ENCODE data around the gene COMMD4. TPM values are rescaled to one million over a fixed set of nuclear protein-coding genes. Genes with fewer than 3 reads are reported as not detected.
"Not testable (repeated sequence)": the region's sequence is repeated elsewhere in the genome, so short reads cannot be mapped to it uniquely, and the experiment has no call there.

The COMMD4 gene
- total RNA-seq (43.1 and 65.9 TPM in 2 replicates), polyA plus RNA-seq (74.9 and 137 TPM in 2 replicates), polyA minus RNA-seq (ENCODE audit: low replicate concordance) (40.4 and 77.4 TPM in 2 replicates)
- 81.7 and 147 TPM in 2 replicates for polyA plus RNA-seq (2012)

DNA sequence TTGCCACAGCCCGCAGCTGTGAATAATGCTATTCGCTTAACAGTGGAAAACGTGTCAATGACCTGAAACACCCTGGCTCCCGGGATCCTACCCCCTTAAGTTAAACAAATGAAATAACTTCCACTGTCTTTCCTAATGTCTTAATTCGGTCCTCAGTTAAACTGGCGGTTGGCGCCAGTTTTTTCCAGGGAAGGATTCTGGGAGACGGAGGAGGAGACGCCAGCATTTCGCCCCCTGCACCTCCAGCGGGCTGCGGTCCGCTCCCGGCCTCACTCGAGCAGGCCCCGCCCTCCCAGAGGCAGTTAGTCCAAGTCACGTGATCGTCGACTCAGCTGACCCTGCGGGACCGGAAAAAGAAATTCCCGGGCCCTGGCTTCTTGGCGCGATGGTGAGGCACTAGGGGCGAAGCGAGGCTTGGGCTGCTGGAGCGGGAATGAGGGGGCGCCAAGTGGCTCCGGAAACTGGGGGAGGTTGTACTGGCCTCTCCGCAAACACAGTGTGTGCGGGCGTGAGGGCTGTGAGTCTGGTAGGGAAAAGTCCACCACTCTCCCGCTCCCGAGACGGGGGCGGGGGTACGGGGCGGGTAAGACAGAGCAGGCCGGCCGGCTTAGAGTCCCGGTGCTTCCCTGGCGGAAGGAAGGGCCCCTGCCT is at the start of gene COMMD4:
COMMD4 (plus strand) TSS at position 359 of the 651 bp plus-strand sequence; CDS start at position 386, 27 bp downstream.
- Histone ChIP-seq H4K20me1 (ENCODE audit: control insufficient read depth, extremely low read depth, insufficient read depth, low read length) (no peaks in the 10 kb centered on the region), H3K4me3 (replicated peaks in 1 of 4; ENCODE audit: control extremely low read depth in 1 of 4, insufficient read depth in 1 of 4, low read depth in 3 of 4, low read length in 4 of 4) (peak within 1 kb of the TSS; percentile 58 to 90 (median 80)), H3K79me2 (ENCODE audit: control insufficient read depth, insufficient read depth, low read length) (peaks cover 7% of the 10 kb centered on the region), H3K27ac (ENCODE audit: insufficient read depth, low read length) (peak within 1 kb of the TSS; percentile 66), H2AFZ (ENCODE audit: low read length) (peak within 1 kb of the TSS; percentile 75), H3K4me2 (ENCODE audit: extremely low read depth, insufficient read depth, low read length) (peak within 1 kb of the TSS; percentile 82), H3K9ac (ENCODE audit: insufficient read depth, low read length) (peak within 1 kb of the TSS; percentile 72), H3K27me3 (ENCODE audit: control insufficient read depth, insufficient read depth, low read length) (no peaks in the 10 kb centered on the region), H3K4me1 (ENCODE audit: control insufficient read depth, extremely low read depth, insufficient read depth, low read length) (no peaks in the 10 kb centered on the region), H3K9me3 (ENCODE audit: control insufficient read depth, insufficient read depth, low read depth, low read length) (no peaks in the 10 kb centered on the region), H3K36me3 (ENCODE audit: control insufficient read depth, insufficient read depth, low read length) (peaks cover 8% of the 10 kb centered on the region)
- peak; percentile 94 to 97 for DNase-seq (ENCODE audit: low read depth in 2 of 2)
- TF ChIP-seq EZH2 (IDR thresholded peaks at IDR 0.05; ENCODE audit: low read length, missing control alignments): no peak
- TF ChIP-seq, protein P1, sequence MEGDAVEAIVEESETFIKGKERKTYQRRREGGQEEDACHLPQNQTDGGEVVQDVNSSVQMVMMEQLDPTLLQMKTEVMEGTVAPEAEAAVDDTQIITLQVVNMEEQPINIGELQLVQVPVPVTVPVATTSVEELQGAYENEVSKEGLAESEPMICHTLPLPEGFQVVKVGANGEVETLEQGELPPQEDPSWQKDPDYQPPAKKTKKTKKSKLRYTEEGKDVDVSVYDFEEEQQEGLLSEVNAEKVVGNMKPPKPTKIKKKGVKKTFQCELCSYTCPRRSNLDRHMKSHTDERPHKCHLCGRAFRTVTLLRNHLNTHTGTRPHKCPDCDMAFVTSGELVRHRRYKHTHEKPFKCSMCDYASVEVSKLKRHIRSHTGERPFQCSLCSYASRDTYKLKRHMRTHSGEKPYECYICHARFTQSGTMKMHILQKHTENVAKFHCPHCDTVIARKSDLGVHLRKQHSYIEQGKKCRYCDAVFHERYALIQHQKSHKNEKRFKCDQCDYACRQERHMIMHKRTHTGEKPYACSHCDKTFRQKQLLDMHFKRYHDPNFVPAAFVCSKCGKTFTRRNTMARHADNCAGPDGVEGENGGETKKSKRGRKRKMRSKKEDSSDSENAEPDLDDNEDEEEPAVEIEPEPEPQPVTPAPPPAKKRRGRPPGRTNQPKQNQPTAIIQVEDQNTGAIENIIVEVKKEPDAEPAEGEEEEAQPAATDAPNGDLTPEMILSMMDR (conservative IDR thresholded peaks at IDR 0.05 in 1 of 2, IDR thresholded peaks at IDR 0.05 in 1 of 2; ENCODE audit: low read depth in 1 of 2, low read length in 2 of 2): no peak

DNA sequence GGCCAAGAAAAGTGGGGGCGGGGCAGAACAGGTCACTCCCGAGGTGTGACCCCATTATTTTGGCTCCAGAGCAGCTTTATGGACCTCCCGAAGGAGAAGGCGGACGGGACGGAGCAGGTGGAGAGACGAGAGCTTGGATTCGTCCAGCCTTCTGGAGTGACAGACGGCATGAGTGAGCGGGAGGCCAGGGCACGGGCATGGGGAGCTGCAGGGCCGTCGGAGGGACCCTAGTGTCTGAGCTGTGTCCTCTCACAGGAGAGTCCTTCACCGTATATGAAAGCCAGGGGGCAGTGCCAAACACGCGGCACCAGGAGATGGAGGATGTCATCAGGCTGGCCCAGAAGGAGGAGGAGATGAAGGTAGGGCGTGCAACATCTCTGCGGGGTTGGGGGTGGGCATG is 42.2 kb upstream of the COMMD4 start:
- H3K9ac ChIP-seq (ENCODE audit: insufficient read depth, low read length); H3K4me2 ChIP-seq (ENCODE audit: extremely low read depth, insufficient read depth, low read length); H3K9me3 ChIP-seq (ENCODE audit: control insufficient read depth, insufficient read depth, low read depth, low read length); H3K4me3 ChIP-seq (replicated peaks in 1 of 4; ENCODE audit: control extremely low read depth in 1 of 4, insufficient read depth in 1 of 4, low read depth in 3 of 4, low read length in 4 of 4); H3K4me1 ChIP-seq (ENCODE audit: control insufficient read depth, extremely low read depth, insufficient read depth, low read length); DNase-seq (ENCODE audit: low read depth in 2 of 2); H2AFZ ChIP-seq (ENCODE audit: low read length); H3K27me3 ChIP-seq (ENCODE audit: control insufficient read depth, insufficient read depth, low read length); H4K20me1 ChIP-seq (ENCODE audit: control insufficient read depth, extremely low read depth, insufficient read depth, low read length); H3K27ac ChIP-seq (ENCODE audit: insufficient read depth, low read length); H3K79me2 ChIP-seq (ENCODE audit: control insufficient read depth, insufficient read depth, low read length); H3K36me3 ChIP-seq (ENCODE audit: control insufficient read depth, insufficient read depth, low read length): not testable (repeated sequence)

DNA sequence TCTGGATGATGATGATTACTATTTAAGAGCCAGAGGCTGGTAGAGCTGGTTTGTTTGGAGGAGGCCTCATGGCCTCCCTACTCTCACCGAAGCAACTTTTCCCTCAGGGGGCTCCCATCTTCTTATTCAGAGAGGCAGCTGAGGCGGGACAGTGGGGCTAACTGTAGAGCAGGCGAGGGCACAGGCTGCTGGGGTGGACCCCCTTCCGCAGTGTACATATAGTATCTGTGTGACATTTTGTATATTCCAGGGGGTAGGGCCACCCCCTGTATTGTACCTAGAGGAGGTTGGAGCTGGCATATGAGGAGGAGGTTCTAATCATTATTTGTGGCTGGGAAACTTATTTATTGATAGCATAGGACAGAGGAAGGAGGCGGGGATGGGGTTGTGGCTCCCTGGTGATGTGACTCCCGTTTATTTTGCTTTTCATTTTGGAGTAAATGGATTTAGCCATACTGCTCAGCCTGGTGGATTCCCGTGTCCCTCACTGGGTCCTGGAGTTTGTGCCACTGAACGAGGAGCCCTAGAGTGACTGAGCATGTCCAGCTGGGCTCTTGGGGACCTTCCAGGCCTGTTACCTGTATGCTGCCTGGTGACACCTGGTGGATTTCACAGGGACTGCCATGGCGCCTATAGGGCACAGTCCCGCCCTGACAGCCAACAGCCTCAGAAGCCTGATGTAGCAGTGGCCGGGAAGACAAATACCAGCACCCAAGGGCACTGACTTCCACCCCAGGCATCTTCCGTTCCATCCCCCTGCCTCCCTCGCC is 37.1 kb upstream of the COMMD4 start:
- not testable (repeated sequence) for H3K9ac ChIP-seq (ENCODE audit: insufficient read depth, low read length); H2AFZ ChIP-seq (ENCODE audit: low read length); H3K36me3 ChIP-seq (ENCODE audit: control insufficient read depth, insufficient read depth, low read length); H3K9me3 ChIP-seq (ENCODE audit: control insufficient read depth, insufficient read depth, low read depth, low read length); H3K27me3 ChIP-seq (ENCODE audit: control insufficient read depth, insufficient read depth, low read length); H3K4me3 ChIP-seq (replicated peaks in 1 of 4; ENCODE audit: control extremely low read depth in 1 of 4, insufficient read depth in 1 of 4, low read depth in 3 of 4, low read length in 4 of 4); H3K4me1 ChIP-seq (ENCODE audit: control insufficient read depth, extremely low read depth, insufficient read depth, low read length); H3K27ac ChIP-seq (ENCODE audit: insufficient read depth, low read length); H3K4me2 ChIP-seq (ENCODE audit: extremely low read depth, insufficient read depth, low read length); DNase-seq (ENCODE audit: low read depth in 2 of 2); H4K20me1 ChIP-seq (ENCODE audit: control insufficient read depth, extremely low read depth, insufficient read depth, low read length); H3K79me2 ChIP-seq (ENCODE audit: control insufficient read depth, insufficient read depth, low read length)

DNA sequence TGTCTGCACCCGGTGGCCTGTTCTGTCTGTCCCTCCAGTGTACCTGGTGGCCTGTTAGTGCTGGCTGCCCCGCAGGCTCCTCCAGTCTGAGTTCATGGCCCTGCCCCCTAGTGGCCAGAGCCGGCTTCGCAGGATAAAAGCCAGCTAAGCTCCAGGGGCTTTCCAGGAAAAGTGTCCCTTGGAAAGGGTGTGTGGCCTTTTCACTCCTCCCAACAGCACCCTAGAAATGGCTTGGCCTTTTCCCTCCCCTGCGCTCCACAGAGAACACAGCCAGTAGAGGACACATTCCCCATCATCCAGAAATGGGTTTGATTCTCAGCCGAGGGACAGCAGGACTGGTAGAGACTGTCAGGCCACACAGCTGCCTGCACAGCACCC is 36.6 kb upstream of the COMMD4 start:
- H3K79me2 ChIP-seq (ENCODE audit: control insufficient read depth, insufficient read depth, low read length); H3K9me3 ChIP-seq (ENCODE audit: control insufficient read depth, insufficient read depth, low read depth, low read length); H2AFZ ChIP-seq (ENCODE audit: low read length); H3K4me1 ChIP-seq (ENCODE audit: control insufficient read depth, extremely low read depth, insufficient read depth, low read length); H3K27ac ChIP-seq (ENCODE audit: insufficient read depth, low read length); H3K27me3 ChIP-seq (ENCODE audit: control insufficient read depth, insufficient read depth, low read length); H3K36me3 ChIP-seq (ENCODE audit: control insufficient read depth, insufficient read depth, low read length); H4K20me1 ChIP-seq (ENCODE audit: control insufficient read depth, extremely low read depth, insufficient read depth, low read length); DNase-seq (ENCODE audit: low read depth in 2 of 2); H3K4me3 ChIP-seq (replicated peaks in 1 of 4; ENCODE audit: control extremely low read depth in 1 of 4, insufficient read depth in 1 of 4, low read depth in 3 of 4, low read length in 4 of 4); H3K9ac ChIP-seq (ENCODE audit: insufficient read depth, low read length); H3K4me2 ChIP-seq (ENCODE audit: extremely low read depth, insufficient read depth, low read length): not testable (repeated sequence)
- TF ChIP-seq, protein P1 (conservative IDR thresholded peaks at IDR 0.05 in 1 of 2, IDR thresholded peaks at IDR 0.05 in 1 of 2; ENCODE audit: low read depth in 1 of 2, low read length in 2 of 2): peak; percentile 16 to 42

DNA sequence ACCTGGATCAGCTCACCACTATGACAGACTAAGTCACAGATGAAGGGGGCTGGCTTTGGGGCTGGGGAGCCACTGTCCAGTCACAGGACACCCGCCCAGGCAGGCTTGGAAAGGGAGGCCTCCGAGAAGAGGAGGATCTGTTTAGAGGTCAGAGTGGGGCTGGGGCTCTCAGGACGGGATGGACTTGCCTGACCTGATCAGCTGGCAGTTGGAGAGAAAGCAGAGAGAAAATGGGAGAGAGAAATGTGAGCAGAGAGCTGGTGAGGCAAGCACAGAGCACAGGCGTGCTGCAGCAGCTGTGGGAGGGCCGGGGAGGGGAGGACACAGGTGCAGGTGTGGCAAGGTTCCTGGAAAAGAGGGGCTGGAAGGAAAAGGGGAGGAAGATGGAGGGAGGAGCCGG is 35.8 kb upstream of the COMMD4 start:
- not testable (repeated sequence) for H3K36me3 ChIP-seq (ENCODE audit: control insufficient read depth, insufficient read depth, low read length); H3K9ac ChIP-seq (ENCODE audit: insufficient read depth, low read length); H3K4me3 ChIP-seq (replicated peaks in 1 of 4; ENCODE audit: control extremely low read depth in 1 of 4, insufficient read depth in 1 of 4, low read depth in 3 of 4, low read length in 4 of 4); H3K27ac ChIP-seq (ENCODE audit: insufficient read depth, low read length); H4K20me1 ChIP-seq (ENCODE audit: control insufficient read depth, extremely low read depth, insufficient read depth, low read length); H3K27me3 ChIP-seq (ENCODE audit: control insufficient read depth, insufficient read depth, low read length); H3K79me2 ChIP-seq (ENCODE audit: control insufficient read depth, insufficient read depth, low read length); H3K4me1 ChIP-seq (ENCODE audit: control insufficient read depth, extremely low read depth, insufficient read depth, low read length); H3K4me2 ChIP-seq (ENCODE audit: extremely low read depth, insufficient read depth, low read length); H2AFZ ChIP-seq (ENCODE audit: low read length); DNase-seq (ENCODE audit: low read depth in 2 of 2); H3K9me3 ChIP-seq (ENCODE audit: control insufficient read depth, insufficient read depth, low read depth, low read length)

All from fibroblast of lung (primary cell).